Neural progenitor cell (in vitro differentiated cells): Measurements from ENCODE around the gene TSPAN32. TPM values are rescaled to one million over a fixed set of nuclear protein-coding genes. Genes with fewer than 3 reads are reported as not detected.

Experiments used
- DNase-seq: peaks from one replicate; pipeline ENCODE4 v3.0.0-alpha.2; 2016; ENCODE audit warnings: low spot score
- H2AFZ ChIP-seq: fragments of 200-600 bp; sonication (generic); replicated peaks from 2 replicates; pipeline ENCODE4 v1.6.1; 2016; ENCODE audit warnings: antibody characterized with exemption
- H3F3A ChIP-seq: fragments of 200-600 bp; sonication (generic); 2 replicates; pipeline ENCODE4 v1.6.1; 2016; ENCODE audit warnings: antibody characterized with exemption, low read depth
- H3K27ac ChIP-seq: fragments of 200-600 bp; sonication (generic); 2 replicates; pipeline ENCODE4 v1.5.1; 2016; ENCODE audit warnings: mild to moderate bottlenecking
- H3K27me3 ChIP-seq: fragments of 200-600 bp; sonication (generic); 2 replicates; pipeline ENCODE4 v1.6.1; 2016; ENCODE audit warnings: mild to moderate bottlenecking, moderate library complexity
- H3K36me3 ChIP-seq: fragments of 200-600 bp; sonication (generic); 2 replicates; pipeline ENCODE4 v1.5.1; 2016
- H3K4me1 ChIP-seq: fragments of 200-600 bp; sonication (generic); 2 replicates; pipeline ENCODE4 v1.6.1; 2016; ENCODE audit warnings: mixed run types
- H3K4me2 ChIP-seq: fragments of 200-600 bp; sonication (generic); 2 replicates; pipeline ENCODE4 v1.6.1; 2016
- H3K4me3 ChIP-seq: fragments of 200-600 bp; sonication (generic); 2 replicates; pipeline ENCODE4 v1.5.1; 2016
- H3K79me2 ChIP-seq: fragments of 200-600 bp; sonication (generic); 2 replicates; pipeline ENCODE4 v1.6.1; 2016; ENCODE audit warnings: low read depth
- H3K9ac ChIP-seq: fragments of 200-600 bp; sonication (generic); 2 replicates; pipeline ENCODE4 v1.6.1; 2016
- H3K9me3 ChIP-seq: fragments of 200-600 bp; sonication (generic); 2 replicates; pipeline ENCODE4 v1.5.1; 2016; ENCODE audit warnings: low read depth
- H4K20me1 ChIP-seq: fragments of 200-600 bp; sonication (generic); 2 replicates; pipeline ENCODE4 v1.6.1; 2016; ENCODE audit warnings: low read depth
- H3K27ac Mint-ChIP-seq: 3 replicates; pipeline ENCODE4 v1.8.0; 2021; ENCODE audit warnings: mixed read lengths
- H3K27me3 Mint-ChIP-seq: 2 replicates; pipeline ENCODE4 v1.8.0; 2022; ENCODE audit warnings: low read depth, mild to moderate bottlenecking, inconsistent platforms, moderate library complexity, mixed read lengths; ENCODE audit not compliant: insufficient read depth
- H3K36me3 Mint-ChIP-seq: 3 replicates; pipeline ENCODE4 v1.8.0; 2021; ENCODE audit warnings: mixed read lengths
- H3K4me1 Mint-ChIP-seq: 3 replicates; pipeline ENCODE4 v1.8.0; 2021; ENCODE audit warnings: mixed read lengths
- H3K4me3 Mint-ChIP-seq: 3 replicates; pipeline ENCODE4 v1.8.0; 2021; ENCODE audit warnings: mild to moderate bottlenecking, moderate library complexity, mixed read lengths
- H3K9me3 Mint-ChIP-seq: 3 replicates; pipeline ENCODE4 v1.8.0; 2020; ENCODE audit warnings: mixed read lengths
- EZH2 ChIP-seq: fragments of 200-600 bp; sonication (generic); IDR thresholded peaks from 2 replicates; pipeline ENCODE4 v1.6.1; 2017; ENCODE audit warnings: antibody characterized with exemption, mild to moderate bottlenecking, moderate library complexity
- EZH2phosphoT487 ChIP-seq: fragments of 200-600 bp; sonication (generic); IDR thresholded peaks from 2 replicates; pipeline ENCODE4 v1.6.1; 2017; ENCODE audit warnings: antibody characterized with exemption
- total RNA-seq: library from RNA; depleted of rRNA; stranded (reverse); fragments of >200 nt; gene quantifications from 2 replicates; pipeline ENCODE4 v1.2.3, GENCODE V29; 2015; ENCODE audit warnings: low replicate concordance
- TF ChIP-seq, protein P1 (sequence below): fragments of 200-600 bp; sonication (generic); IDR thresholded peaks from 2 replicates; pipeline ENCODE4 v1.5.1; 2017; ENCODE audit warnings: antibody characterized with exemption, mild to moderate bottlenecking

The TSPAN32 gene
- total RNA-seq, 1 donor from 2014 or later, result not detected

DNA sequence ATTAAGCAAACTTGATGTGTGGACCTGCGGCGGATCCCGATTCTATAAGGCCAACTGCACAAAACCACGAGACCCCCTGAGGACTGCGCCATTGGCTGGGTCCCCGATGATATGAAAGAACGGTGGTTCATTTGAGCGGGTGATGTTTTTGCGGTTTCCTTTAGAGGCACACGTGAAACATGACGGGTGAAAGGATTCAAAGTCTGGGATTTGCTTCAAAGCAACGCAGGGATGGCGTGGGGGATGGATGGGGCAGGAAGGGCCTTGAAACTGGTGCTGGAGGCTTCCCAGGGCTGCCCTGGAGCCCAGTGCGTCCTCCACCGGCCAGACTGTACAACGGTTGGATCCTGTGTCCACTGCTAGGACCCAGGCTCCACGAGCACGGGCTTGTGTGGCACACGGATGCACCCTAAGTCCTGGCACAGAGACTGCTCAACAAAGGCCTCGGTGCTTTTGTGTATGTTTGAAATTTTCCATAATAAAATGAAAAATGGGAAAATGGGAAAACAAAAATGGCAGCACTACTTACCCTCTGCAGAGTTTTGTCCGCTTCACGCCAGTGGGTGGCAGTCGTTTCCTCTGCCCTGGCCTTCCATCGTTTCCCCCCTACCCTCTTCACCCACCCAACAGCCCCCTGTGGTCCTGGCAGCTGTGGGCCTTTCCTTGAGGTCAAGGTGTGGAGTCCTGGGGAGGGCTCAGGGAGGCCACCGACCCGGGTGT, 35.1 kb upstream of the TSPAN32 start:
- Mint-ChIP-seq H3K27me3 (peaks cover 32% of the 10 kb centered on the region), H3K27ac (no peak overlapping the region), H3K4me3 (peak overlapping the region; percentile 59), H3K4me1 (peaks cover 9% of the 10 kb centered on the region), H3K36me3 (no peaks in the 10 kb centered on the region), H3K9me3 (peaks cover 3% of the 10 kb centered on the region)
- no peak overlapping the region for H3K9ac ChIP-seq
- H4K20me1 ChIP-seq, result no peaks in the 10 kb centered on the region
- H3K4me2 ChIP-seq, result no peak overlapping the region
- no peak overlapping the region for H3K27ac ChIP-seq
- H3K4me3 ChIP-seq, result no peak overlapping the region
- no peak for DNase-seq
- H3K36me3 ChIP-seq, result no peaks in the 10 kb centered on the region
- H3K27me3 ChIP-seq, result peaks cover 74% of the 10 kb centered on the region
- no peak overlapping the region for H2AFZ ChIP-seq
- H3K79me2 ChIP-seq, result no peaks in the 10 kb centered on the region
- H3F3A ChIP-seq, result no peaks in the 10 kb centered on the region
- TF ChIP-seq EZH2phosphoT487, result no peak
- TF ChIP-seq, protein P1, sequence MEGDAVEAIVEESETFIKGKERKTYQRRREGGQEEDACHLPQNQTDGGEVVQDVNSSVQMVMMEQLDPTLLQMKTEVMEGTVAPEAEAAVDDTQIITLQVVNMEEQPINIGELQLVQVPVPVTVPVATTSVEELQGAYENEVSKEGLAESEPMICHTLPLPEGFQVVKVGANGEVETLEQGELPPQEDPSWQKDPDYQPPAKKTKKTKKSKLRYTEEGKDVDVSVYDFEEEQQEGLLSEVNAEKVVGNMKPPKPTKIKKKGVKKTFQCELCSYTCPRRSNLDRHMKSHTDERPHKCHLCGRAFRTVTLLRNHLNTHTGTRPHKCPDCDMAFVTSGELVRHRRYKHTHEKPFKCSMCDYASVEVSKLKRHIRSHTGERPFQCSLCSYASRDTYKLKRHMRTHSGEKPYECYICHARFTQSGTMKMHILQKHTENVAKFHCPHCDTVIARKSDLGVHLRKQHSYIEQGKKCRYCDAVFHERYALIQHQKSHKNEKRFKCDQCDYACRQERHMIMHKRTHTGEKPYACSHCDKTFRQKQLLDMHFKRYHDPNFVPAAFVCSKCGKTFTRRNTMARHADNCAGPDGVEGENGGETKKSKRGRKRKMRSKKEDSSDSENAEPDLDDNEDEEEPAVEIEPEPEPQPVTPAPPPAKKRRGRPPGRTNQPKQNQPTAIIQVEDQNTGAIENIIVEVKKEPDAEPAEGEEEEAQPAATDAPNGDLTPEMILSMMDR, result no peak
- no peak for TF ChIP-seq EZH2
- H3K9me3 ChIP-seq, result no peaks in the 10 kb centered on the region
- H3K4me1 ChIP-seq, result peaks cover 13% of the 10 kb centered on the region

DNA sequence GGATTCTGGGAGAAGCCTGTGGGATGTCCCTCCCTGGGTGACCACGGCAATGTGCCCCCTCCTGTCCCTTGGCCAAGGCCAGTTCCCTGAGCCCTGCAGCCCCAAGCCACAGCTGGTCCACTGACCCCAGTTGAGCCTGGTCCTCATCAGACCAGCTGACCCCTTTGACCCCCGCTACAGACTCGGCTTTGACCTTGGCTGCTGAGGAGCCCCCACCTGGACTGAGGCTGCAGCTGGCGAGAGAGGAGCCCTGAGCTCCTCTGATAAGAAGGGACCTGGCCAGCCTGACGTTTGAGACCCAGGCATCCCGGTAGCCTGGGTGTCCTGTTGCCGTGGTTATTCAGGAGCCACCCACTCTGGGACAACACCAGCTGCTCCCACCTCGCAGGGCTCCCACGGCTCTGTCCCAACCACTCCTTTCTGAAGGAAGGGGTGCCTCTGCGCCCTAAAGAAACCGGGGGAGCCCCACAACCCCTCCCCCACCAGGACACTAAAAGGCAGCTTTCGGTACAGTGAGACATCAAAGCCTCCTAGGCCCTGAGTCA, 34.4 kb upstream of the TSPAN32 start:
- no peak for DNase-seq
- H3K9me3 ChIP-seq, result no peaks in the 10 kb centered on the region
- H3K27me3 Mint-ChIP-seq, result peaks cover 35% of the 10 kb centered on the region

DNA sequence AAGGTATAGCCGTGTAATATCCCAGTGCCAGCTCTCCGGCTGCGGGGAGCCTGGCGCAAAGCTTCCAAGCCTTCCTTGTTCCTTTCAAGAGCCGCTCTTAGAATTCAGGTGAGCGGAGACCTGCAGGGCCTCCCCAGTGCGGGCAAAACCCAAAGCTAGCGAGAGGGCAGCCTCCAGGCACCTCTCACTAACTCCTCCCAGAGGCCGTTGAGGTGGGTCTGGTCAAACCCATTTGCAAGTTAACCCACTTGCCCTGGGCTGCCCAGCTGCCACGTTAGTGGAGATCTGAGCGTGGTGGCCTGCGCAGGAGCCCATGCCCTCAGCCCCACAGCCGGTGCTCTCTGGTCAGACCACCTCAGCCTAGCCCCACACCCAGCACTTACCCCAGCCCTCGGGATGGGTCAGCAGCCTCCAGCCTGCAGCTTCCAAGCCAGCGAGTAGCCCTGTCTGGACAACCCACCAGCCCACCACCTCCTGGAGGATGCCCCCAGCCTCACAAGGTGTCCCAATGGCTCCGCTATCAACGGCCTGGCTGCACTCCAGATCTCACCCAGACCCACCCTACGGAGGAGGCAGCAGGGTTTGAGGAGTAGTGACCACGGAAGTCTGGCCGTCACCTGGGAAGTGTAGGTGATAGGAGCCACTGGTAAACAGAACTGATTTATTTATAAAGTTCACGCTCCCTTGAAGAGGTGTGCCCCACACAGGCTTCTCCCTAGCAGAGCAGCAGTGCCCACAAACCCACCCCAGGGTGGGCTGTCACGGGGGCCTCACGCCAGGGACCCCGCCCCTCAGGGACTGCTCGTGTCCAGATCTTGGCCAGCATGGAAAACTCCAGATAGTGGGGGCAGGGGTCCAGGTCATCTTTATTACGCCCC, 33.7 kb upstream of the TSPAN32 start:
- no peak for DNase-seq
- peaks cover 4% of the 10 kb centered on the region for H3K9me3 Mint-ChIP-seq
- H3K4me3 Mint-ChIP-seq, result peak overlapping the region; percentile 74
- H3K4me1 Mint-ChIP-seq, result peaks cover 4% of the 10 kb centered on the region
- H3K27me3 ChIP-seq, result peaks cover 88% of the 10 kb centered on the region
- H3K9me3 ChIP-seq, result no peaks in the 10 kb centered on the region
- H3K36me3 ChIP-seq, result no peaks in the 10 kb centered on the region
- no peaks in the 10 kb centered on the region for H3K79me2 ChIP-seq
- TF ChIP-seq EZH2 (no peak), EZH2phosphoT487 (no peak)
- TF ChIP-seq, protein P1, result no peak
- H3K36me3 Mint-ChIP-seq, result no peaks in the 10 kb centered on the region
- peak overlapping the region; percentile 49 for H3K4me3 ChIP-seq
- H3K27ac ChIP-seq, result no peak overlapping the region
- peaks cover 43% of the 10 kb centered on the region for H3K27me3 Mint-ChIP-seq
- peaks cover 4% of the 10 kb centered on the region for H3K4me1 ChIP-seq
- no peaks in the 10 kb centered on the region for H3F3A ChIP-seq
- no peaks in the 10 kb centered on the region for H4K20me1 ChIP-seq
- peak overlapping the region; percentile 80 for H3K4me2 ChIP-seq
- no peak overlapping the region for H3K27ac Mint-ChIP-seq
- H3K9ac ChIP-seq, result no peak overlapping the region
- no peak overlapping the region for H2AFZ ChIP-seq

More for the DNA sequence above, 34.4 kb upstream of the TSPAN32 start:
- no peaks in the 10 kb centered on the region for H3K36me3 Mint-ChIP-seq
- H3K27ac ChIP-seq, result no peak overlapping the region
- no peak overlapping the region for H3K4me3 Mint-ChIP-seq
- H3F3A ChIP-seq, result no peaks in the 10 kb centered on the region
- no peak overlapping the region for H3K27ac Mint-ChIP-seq
- TF ChIP-seq EZH2 (no peak), EZH2phosphoT487 (no peak)
- TF ChIP-seq, protein P1, result no peak
- H3K9me3 Mint-ChIP-seq, result peaks cover 4% of the 10 kb centered on the region
- H2AFZ ChIP-seq, result no peak overlapping the region
- H3K4me2 ChIP-seq, result no peak overlapping the region
- no peak overlapping the region for H3K9ac ChIP-seq
- H3K36me3 ChIP-seq, result no peaks in the 10 kb centered on the region
- peaks cover 7% of the 10 kb centered on the region for H3K4me1 ChIP-seq
- peaks cover 4% of the 10 kb centered on the region for H3K4me1 Mint-ChIP-seq
- H3K27me3 ChIP-seq, result peaks cover 81% of the 10 kb centered on the region
- H4K20me1 ChIP-seq, result no peaks in the 10 kb centered on the region
- no peak overlapping the region for H3K4me3 ChIP-seq
- no peaks in the 10 kb centered on the region for H3K79me2 ChIP-seq
